IMR-90 (cell line): Measurements from ENCODE around the gene ATPAF1.

Experiments
- CEBPB ChIP-seq: IDR thresholded peaks from 2 replicates; pipeline ENCODE4 v1.6.1; 2012; ENCODE audit warnings: low read depth, low read length, improper control_type of control experiment
- CHD1 ChIP-seq: IDR thresholded peaks from 2 replicates; pipeline ENCODE4 v1.6.1; 2012; ENCODE audit warnings: low read depth, low read length, improper control_type of control experiment
- FOS ChIP-seq: fragments of 150-350 bp; IDR thresholded peaks from 2 replicates; pipeline ENCODE4 v1.6.1; 2016; ENCODE audit warnings: low read depth, low read length
- MAZ ChIP-seq: IDR thresholded peaks from 2 replicates; pipeline ENCODE4 v1.6.1; 2012; ENCODE audit warnings: low read depth, mild to moderate bottlenecking, low read length, improper control_type of control experiment, moderate library complexity, borderline replicate concordance
- POLR2A ChIP-seq: IDR thresholded peaks from 2 replicates; pipeline ENCODE4 v1.6.1; 2012; ENCODE audit warnings: mild to moderate bottlenecking, low read depth, low read length
- RAD21 ChIP-seq: IDR thresholded peaks from 2 replicates; pipeline ENCODE4 v1.6.1; 2012; ENCODE audit warnings: low read length, improper control_type of control experiment
- TF ChIP-seq, protein P1 (sequence below): conservative IDR thresholded peaks from 2 replicates; pipeline ENCODE4 v1.5.1; 2012; ENCODE audit warnings: mild to moderate bottlenecking, low read depth, low read length, improper control_type of control experiment
- TF ChIP-seq, protein P2 (sequence below): fragments of 150-350 bp; IDR thresholded peaks from 2 replicates; pipeline ENCODE4 v1.6.1; 2017; ENCODE audit warnings: mild to moderate bottlenecking, antibody characterized with exemption, low read length, low read depth

DNA sequence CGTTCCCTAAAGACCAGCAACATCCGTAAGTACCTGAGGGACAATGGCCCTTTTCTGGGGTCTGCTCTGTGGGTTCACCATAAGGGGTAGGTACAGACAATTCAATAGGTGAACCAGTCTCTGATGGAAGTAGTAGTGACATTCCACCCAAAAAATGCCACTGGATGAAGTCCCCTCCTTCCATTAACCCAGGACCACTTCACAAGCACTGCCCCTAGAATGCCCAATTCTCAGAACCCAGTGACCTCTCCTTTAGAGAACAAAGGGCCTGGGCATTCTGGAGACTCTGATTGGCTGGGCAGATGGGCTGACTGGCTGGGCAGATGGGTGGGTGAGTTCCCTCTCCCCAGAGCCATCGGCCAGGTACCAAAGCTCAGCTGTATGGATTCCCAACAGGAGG is 3.4 kb upstream of the ATPAF1 start, which contains the start of gene TEX38:
- no peak for TF ChIP-seq FOS
- no peak for TF ChIP-seq POLR2A
- TF ChIP-seq, protein P1, sequence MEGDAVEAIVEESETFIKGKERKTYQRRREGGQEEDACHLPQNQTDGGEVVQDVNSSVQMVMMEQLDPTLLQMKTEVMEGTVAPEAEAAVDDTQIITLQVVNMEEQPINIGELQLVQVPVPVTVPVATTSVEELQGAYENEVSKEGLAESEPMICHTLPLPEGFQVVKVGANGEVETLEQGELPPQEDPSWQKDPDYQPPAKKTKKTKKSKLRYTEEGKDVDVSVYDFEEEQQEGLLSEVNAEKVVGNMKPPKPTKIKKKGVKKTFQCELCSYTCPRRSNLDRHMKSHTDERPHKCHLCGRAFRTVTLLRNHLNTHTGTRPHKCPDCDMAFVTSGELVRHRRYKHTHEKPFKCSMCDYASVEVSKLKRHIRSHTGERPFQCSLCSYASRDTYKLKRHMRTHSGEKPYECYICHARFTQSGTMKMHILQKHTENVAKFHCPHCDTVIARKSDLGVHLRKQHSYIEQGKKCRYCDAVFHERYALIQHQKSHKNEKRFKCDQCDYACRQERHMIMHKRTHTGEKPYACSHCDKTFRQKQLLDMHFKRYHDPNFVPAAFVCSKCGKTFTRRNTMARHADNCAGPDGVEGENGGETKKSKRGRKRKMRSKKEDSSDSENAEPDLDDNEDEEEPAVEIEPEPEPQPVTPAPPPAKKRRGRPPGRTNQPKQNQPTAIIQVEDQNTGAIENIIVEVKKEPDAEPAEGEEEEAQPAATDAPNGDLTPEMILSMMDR = no peak
- TF ChIP-seq, protein P2, sequence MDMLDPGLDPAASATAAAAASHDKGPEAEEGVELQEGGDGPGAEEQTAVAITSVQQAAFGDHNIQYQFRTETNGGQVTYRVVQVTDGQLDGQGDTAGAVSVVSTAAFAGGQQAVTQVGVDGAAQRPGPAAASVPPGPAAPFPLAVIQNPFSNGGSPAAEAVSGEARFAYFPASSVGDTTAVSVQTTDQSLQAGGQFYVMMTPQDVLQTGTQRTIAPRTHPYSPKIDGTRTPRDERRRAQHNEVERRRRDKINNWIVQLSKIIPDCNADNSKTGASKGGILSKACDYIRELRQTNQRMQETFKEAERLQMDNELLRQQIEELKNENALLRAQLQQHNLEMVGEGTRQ = no peak
- TF ChIP-seq CEBPB = no peak
- TF ChIP-seq RAD21 = no peak
- no peak for TF ChIP-seq CHD1
- TF ChIP-seq MAZ = no peak
